Loucy (cell line): Measurements from ENCODE around the gene PDXK.

Experiments used
- H2AFZ ChIP-seq: fragments of 200-600 bp; sonication (generic); 2 replicates; pipeline ENCODE4 v1.6.0; 2016; ENCODE audit warnings: antibody characterized with exemption, mild to moderate bottlenecking, low read length, moderate library complexity
- H3F3A ChIP-seq: fragments of 200-600 bp; 2 replicates; pipeline ENCODE4 v1.6.0; 2016; ENCODE audit warnings: antibody characterized with exemption, low read depth, mild to moderate bottlenecking
- H3K27me3 ChIP-seq: fragments of 200-600 bp; sonication (generic); 2 replicates; pipeline ENCODE4 v1.6.1; 2014; ENCODE audit warnings: low read length, mild to moderate bottlenecking; ENCODE audit not compliant: insufficient read depth, poor library complexity, severe bottlenecking
- H3K36me3 ChIP-seq: fragments of 200-600 bp; sonication (generic); 2 replicates; pipeline ENCODE4 v1.6.1; 2016; ENCODE audit warnings: low read length; ENCODE audit not compliant: insufficient read depth
- H3K4me1 ChIP-seq: fragments of 200-600 bp; sonication (generic); 2 replicates; pipeline ENCODE4 v1.5.1; 2014; ENCODE audit warnings: low read length, mild to moderate bottlenecking; ENCODE audit not compliant: insufficient read depth, poor library complexity, severe bottlenecking
- H3K4me2 ChIP-seq: fragments of 200-600 bp; sonication (generic); 2 replicates; pipeline ENCODE4 v1.6.0; 2014; ENCODE audit warnings: antibody characterized with exemption, low read length, low read depth, mild to moderate bottlenecking; ENCODE audit not compliant: poor library complexity, severe bottlenecking
- H3K4me3 ChIP-seq: fragments of 200-600 bp; sonication (generic); 2 replicates; pipeline ENCODE4 v1.5.1; 2014; ENCODE audit warnings: low read length, mild to moderate bottlenecking, mixed read lengths; ENCODE audit not compliant: poor library complexity, severe bottlenecking
- H3K79me2 ChIP-seq: fragments of 200-600 bp; sonication (generic); 2 replicates; pipeline ENCODE4 v1.6.1; 2014; ENCODE audit warnings: low read length; ENCODE audit not compliant: insufficient read depth
- H3K9ac ChIP-seq: fragments of 200-600 bp; sonication (generic); 2 replicates; pipeline ENCODE4 v1.6.0; 2014; ENCODE audit warnings: mild to moderate bottlenecking, low read depth, low read length, moderate library complexity; ENCODE audit not compliant: poor library complexity, severe bottlenecking
- H3K9me2 ChIP-seq: fragments of 200-600 bp; sonication (generic); replicated peaks from 2 replicates; pipeline ENCODE4 v1.6.1; 2016; ENCODE audit warnings: low read depth, low read length, mixed read lengths
- H3K9me3 ChIP-seq: fragments of 200-600 bp; sonication (generic); 2 replicates; pipeline ENCODE4 v1.6.1; 2014; ENCODE audit warnings: mild to moderate bottlenecking, antibody characterized with exemption, low read length, low read depth; ENCODE audit not compliant: insufficient read depth
- H4K20me1 ChIP-seq: fragments of 200-600 bp; sonication (generic); 2 replicates; pipeline ENCODE4 v1.6.0; 2014; ENCODE audit warnings: antibody characterized with exemption, low read length, mild to moderate bottlenecking; ENCODE audit not compliant: insufficient read depth, poor library complexity, severe bottlenecking
- CTCF ChIP-seq: fragments of 200-600 bp; sonication (generic); conservative IDR thresholded peaks from 2 replicates; pipeline ENCODE4 v1.5.1; 2014; ENCODE audit warnings: mild to moderate bottlenecking, antibody characterized with exemption, low read length
- EZH2phosphoT487 ChIP-seq: fragments of 200-600 bp; IDR thresholded peaks from 2 replicates; pipeline ENCODE4 v1.6.1; 2018; ENCODE audit warnings: antibody characterized with exemption, mild to moderate bottlenecking, moderate library complexity, borderline replicate concordance

Gene PDXK

GRCh38 chr21:43792406-43792805 is 73.5 kb downstream of the PDXK start:
- peaks cover 57% of the 10 kb centered on the region for H3K79me2 ChIP-seq
- peaks cover 53% of the 10 kb centered on the region; the same call in 1 of the 2 replicates for H3K36me3 ChIP-seq
- peaks cover 21% of the 10 kb centered on the region for H3K4me1 ChIP-seq
- H3K27me3 ChIP-seq = no peaks in the 10 kb centered on the region
- no peak overlapping the region for H2AFZ ChIP-seq
- H3K9me3 ChIP-seq = no peaks in the 10 kb centered on the region
- H3K4me2 ChIP-seq = peak overlapping the region; percentile 96
- no peak overlapping the region for H3K4me3 ChIP-seq
- no peaks in the 10 kb centered on the region for H3F3A ChIP-seq
- TF ChIP-seq CTCF = no peak
- no peak for TF ChIP-seq EZH2phosphoT487
- no peaks in the 10 kb centered on the region for H3K9me2 ChIP-seq
- H4K20me1 ChIP-seq = peaks cover 28% of the 10 kb centered on the region
- H3K9ac ChIP-seq = no peak overlapping the region

- H3K36me3 ChIP-seq = peaks cover 61% of the 10 kb centered on the region; the same call in 1 of the 2 replicates
Measured at GRCh38 chr21:43793243-43793642, 74.3 kb downstream of the PDXK start.

GRCh38 chr21:43794311-43794710 is 75.4 kb downstream of the PDXK start:
- Histone ChIP-seq H3K9me2 (no peaks in the 10 kb centered on the region), H3K4me1 (peaks cover 21% of the 10 kb centered on the region), H2AFZ (no peak overlapping the region), H3K9me3 (no peaks in the 10 kb centered on the region), H3K36me3 (peaks cover 72% of the 10 kb centered on the region; the same call in 1 of the 2 replicates), H3K27me3 (no peaks in the 10 kb centered on the region), H3K4me3 (no peak overlapping the region), H3K4me2 (no peak overlapping the region), H3K79me2 (peaks cover 57% of the 10 kb centered on the region), H3F3A (no peaks in the 10 kb centered on the region), H4K20me1 (peaks cover 28% of the 10 kb centered on the region), H3K9ac (no peak overlapping the region)
- no peak for TF ChIP-seq CTCF
- TF ChIP-seq EZH2phosphoT487 = no peak

More at GRCh38 chr21:43793243-43793642, 74.3 kb downstream of the PDXK start:
- Histone ChIP-seq H3K9ac (no peak overlapping the region), H3K4me1 (peaks cover 21% of the 10 kb centered on the region), H3K27me3 (no peaks in the 10 kb centered on the region), H3K4me2 (no peak overlapping the region), H2AFZ (no peak overlapping the region), H3K9me2 (no peaks in the 10 kb centered on the region), H3F3A (no peaks in the 10 kb centered on the region), H3K79me2 (peaks cover 57% of the 10 kb centered on the region), H3K9me3 (no peaks in the 10 kb centered on the region), H3K4me3 (no peak overlapping the region), H4K20me1 (peaks cover 28% of the 10 kb centered on the region)
- TF ChIP-seq CTCF = no peak
- no peak for TF ChIP-seq EZH2phosphoT487
